Loucy (cell line): ENCODE results near the gene VWA5B1.

Experiments used
- H2AFZ ChIP-seq: fragments of 200-600 bp; sonication (generic); 2 replicates; pipeline ENCODE4 v1.6.0; 2016; ENCODE audit warnings: antibody characterized with exemption, mild to moderate bottlenecking, low read length, moderate library complexity
- H3F3A ChIP-seq: fragments of 200-600 bp; 2 replicates; pipeline ENCODE4 v1.6.0; 2016; ENCODE audit warnings: antibody characterized with exemption, low read depth, mild to moderate bottlenecking
- H3K27me3 ChIP-seq: fragments of 200-600 bp; sonication (generic); 2 replicates; pipeline ENCODE4 v1.6.1; 2014; ENCODE audit warnings: low read length, mild to moderate bottlenecking; ENCODE audit not compliant: insufficient read depth, poor library complexity, severe bottlenecking
- H3K36me3 ChIP-seq: fragments of 200-600 bp; sonication (generic); 2 replicates; pipeline ENCODE4 v1.6.1; 2016; ENCODE audit warnings: low read length; ENCODE audit not compliant: insufficient read depth
- H3K4me1 ChIP-seq: fragments of 200-600 bp; sonication (generic); 2 replicates; pipeline ENCODE4 v1.5.1; 2014; ENCODE audit warnings: low read length, mild to moderate bottlenecking; ENCODE audit not compliant: insufficient read depth, poor library complexity, severe bottlenecking
- H3K4me2 ChIP-seq: fragments of 200-600 bp; sonication (generic); 2 replicates; pipeline ENCODE4 v1.6.0; 2014; ENCODE audit warnings: antibody characterized with exemption, low read length, low read depth, mild to moderate bottlenecking; ENCODE audit not compliant: poor library complexity, severe bottlenecking
- H3K4me3 ChIP-seq: fragments of 200-600 bp; sonication (generic); 2 replicates; pipeline ENCODE4 v1.5.1; 2014; ENCODE audit warnings: low read length, mild to moderate bottlenecking, mixed read lengths; ENCODE audit not compliant: poor library complexity, severe bottlenecking
- H3K79me2 ChIP-seq: fragments of 200-600 bp; sonication (generic); 2 replicates; pipeline ENCODE4 v1.6.1; 2014; ENCODE audit warnings: low read length; ENCODE audit not compliant: insufficient read depth
- H3K9ac ChIP-seq: fragments of 200-600 bp; sonication (generic); 2 replicates; pipeline ENCODE4 v1.6.0; 2014; ENCODE audit warnings: mild to moderate bottlenecking, low read depth, low read length, moderate library complexity; ENCODE audit not compliant: poor library complexity, severe bottlenecking
- H3K9me2 ChIP-seq: fragments of 200-600 bp; sonication (generic); replicated peaks from 2 replicates; pipeline ENCODE4 v1.6.1; 2016; ENCODE audit warnings: low read depth, low read length, mixed read lengths
- H3K9me3 ChIP-seq: fragments of 200-600 bp; sonication (generic); 2 replicates; pipeline ENCODE4 v1.6.1; 2014; ENCODE audit warnings: mild to moderate bottlenecking, antibody characterized with exemption, low read length, low read depth; ENCODE audit not compliant: insufficient read depth
- H4K20me1 ChIP-seq: fragments of 200-600 bp; sonication (generic); 2 replicates; pipeline ENCODE4 v1.6.0; 2014; ENCODE audit warnings: antibody characterized with exemption, low read length, mild to moderate bottlenecking; ENCODE audit not compliant: insufficient read depth, poor library complexity, severe bottlenecking
- CTCF ChIP-seq: fragments of 200-600 bp; sonication (generic); conservative IDR thresholded peaks from 2 replicates; pipeline ENCODE4 v1.5.1; 2014; ENCODE audit warnings: mild to moderate bottlenecking, antibody characterized with exemption, low read length
- EZH2phosphoT487 ChIP-seq: fragments of 200-600 bp; IDR thresholded peaks from 2 replicates; pipeline ENCODE4 v1.6.1; 2018; ENCODE audit warnings: antibody characterized with exemption, mild to moderate bottlenecking, moderate library complexity, borderline replicate concordance

VWA5B1 gene

DNA sequence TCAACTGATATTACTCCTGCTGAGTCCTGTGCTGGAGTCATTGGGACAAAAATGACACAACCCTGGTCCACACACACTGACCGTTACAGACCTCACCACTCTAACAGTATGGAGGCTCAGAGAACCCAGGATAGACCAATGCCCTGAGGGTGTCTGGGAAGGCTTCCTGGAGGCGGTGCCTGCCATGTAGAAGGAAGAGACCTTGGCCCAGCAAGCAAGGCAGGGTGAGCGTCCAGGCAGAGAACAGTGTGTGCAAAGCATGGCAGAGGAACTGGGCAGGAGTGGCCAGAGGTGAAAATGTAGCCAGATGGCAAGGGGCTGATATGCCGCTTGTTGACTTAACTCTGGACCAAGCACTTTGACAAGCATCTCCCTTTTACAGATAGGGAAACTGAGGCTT is 85.5 kb downstream of the VWA5B1 start:
- no peak overlapping the region for H2AFZ ChIP-seq
- H3K36me3 ChIP-seq, result no peaks in the 10 kb centered on the region
- no peak overlapping the region for H3K4me2 ChIP-seq
- TF ChIP-seq CTCF, result no peak
- no peak for TF ChIP-seq EZH2phosphoT487
- no peaks in the 10 kb centered on the region for H4K20me1 ChIP-seq
- H3F3A ChIP-seq, result no peaks in the 10 kb centered on the region
- H3K4me1 ChIP-seq, result no peaks in the 10 kb centered on the region
- no peaks in the 10 kb centered on the region for H3K9me3 ChIP-seq
- H3K9me2 ChIP-seq, result no peaks in the 10 kb centered on the region
- H3K4me3 ChIP-seq, result no peak overlapping the region
- no peaks in the 10 kb centered on the region for H3K27me3 ChIP-seq
- no peaks in the 10 kb centered on the region for H3K79me2 ChIP-seq
- no peak overlapping the region for H3K9ac ChIP-seq

DNA sequence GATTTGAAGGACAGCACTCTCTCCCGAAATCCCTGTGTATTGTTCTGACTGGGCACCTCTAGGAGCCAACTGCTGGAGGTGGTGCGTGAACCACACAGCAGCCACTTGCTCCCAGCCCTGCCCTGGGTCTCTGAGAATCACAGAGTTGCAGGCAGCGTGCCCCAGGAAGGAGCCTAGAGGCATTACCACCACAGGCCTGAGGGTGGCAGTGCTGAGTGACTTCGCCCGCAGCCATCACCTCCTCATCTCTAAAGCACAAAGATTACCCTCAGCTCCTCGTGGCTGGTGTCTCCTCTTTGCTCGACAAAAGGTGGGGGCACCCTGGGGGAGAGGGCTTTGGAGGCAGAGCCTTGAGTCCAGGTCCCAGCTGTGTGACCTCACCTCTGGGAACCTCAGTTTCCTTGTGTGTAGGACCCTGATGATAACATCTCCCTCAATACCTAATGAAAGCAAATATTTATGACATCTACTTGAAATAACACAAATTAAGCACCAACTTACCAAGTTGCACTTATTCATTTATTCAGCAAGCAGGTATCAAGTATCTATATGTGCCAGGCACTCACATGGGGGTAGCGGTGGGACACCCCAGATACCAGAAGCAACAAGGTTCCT is 86.3 kb downstream of the VWA5B1 start:
- no peaks in the 10 kb centered on the region for H3K27me3 ChIP-seq
- H3F3A ChIP-seq, result no peaks in the 10 kb centered on the region
- no peak overlapping the region for H3K4me3 ChIP-seq
- no peaks in the 10 kb centered on the region for H3K79me2 ChIP-seq
- no peak overlapping the region for H3K9ac ChIP-seq
- TF ChIP-seq CTCF, result peak; percentile 80
- no peak for TF ChIP-seq EZH2phosphoT487
- H3K4me2 ChIP-seq, result no peak overlapping the region
- H3K36me3 ChIP-seq, result no peaks in the 10 kb centered on the region
- peak overlapping the region; percentile 56; the same call in 1 of the 2 replicates for H2AFZ ChIP-seq
- no peaks in the 10 kb centered on the region for H3K9me2 ChIP-seq
- H3K9me3 ChIP-seq, result no peaks in the 10 kb centered on the region
- no peaks in the 10 kb centered on the region for H3K4me1 ChIP-seq
- no peaks in the 10 kb centered on the region for H4K20me1 ChIP-seq

DNA sequence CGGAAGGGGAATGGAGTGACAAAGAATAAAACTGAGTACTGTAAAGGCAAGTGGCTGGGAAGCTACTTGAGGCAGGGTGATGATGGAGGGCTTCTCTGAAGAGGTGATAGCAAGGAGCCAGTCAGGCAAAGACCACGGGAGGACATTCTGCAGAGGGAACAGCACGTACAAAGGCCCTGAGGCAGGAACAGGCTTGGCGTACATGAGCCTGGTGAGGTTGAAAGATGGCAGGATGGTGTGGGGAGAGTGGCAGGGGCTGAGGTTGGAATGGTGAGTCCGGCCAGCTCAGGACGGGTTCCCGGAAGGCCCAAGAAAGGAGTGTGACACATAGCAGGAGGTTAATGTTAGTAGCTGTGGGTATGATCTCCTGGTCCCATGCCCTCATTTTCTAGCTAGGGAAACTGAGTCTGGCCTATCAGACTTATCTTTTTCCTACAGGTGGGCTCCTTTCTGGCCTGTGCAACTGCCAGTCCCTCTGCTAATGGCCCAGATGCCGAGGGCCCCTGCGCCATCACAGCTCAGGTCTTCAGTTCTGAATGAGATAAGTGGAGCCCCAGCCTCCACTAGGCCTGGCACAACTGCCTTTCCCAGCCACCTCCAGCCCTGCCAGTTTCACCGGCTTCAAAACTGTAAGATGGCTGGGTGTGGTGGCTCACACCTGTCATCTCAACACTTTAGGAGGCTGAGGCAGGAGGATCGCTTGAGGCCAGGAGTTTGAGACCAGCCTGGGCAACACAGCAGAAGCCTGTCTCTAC is 87.0 kb downstream of the VWA5B1 start:
- no peaks in the 10 kb centered on the region for H3F3A ChIP-seq
- no peaks in the 10 kb centered on the region for H4K20me1 ChIP-seq
- H3K4me2 ChIP-seq, result no peak overlapping the region
- H3K79me2 ChIP-seq, result no peaks in the 10 kb centered on the region
- H2AFZ ChIP-seq, result no peak overlapping the region
- no peaks in the 10 kb centered on the region for H3K4me1 ChIP-seq
- H3K9ac ChIP-seq, result no peak overlapping the region
- no peak for TF ChIP-seq EZH2phosphoT487
- no peak for TF ChIP-seq CTCF
- H3K4me3 ChIP-seq, result no peak overlapping the region
- no peaks in the 10 kb centered on the region for H3K9me2 ChIP-seq
- H3K36me3 ChIP-seq, result no peaks in the 10 kb centered on the region
- no peaks in the 10 kb centered on the region for H3K9me3 ChIP-seq
- no peaks in the 10 kb centered on the region for H3K27me3 ChIP-seq
